Loucy (cell line): Measurements from ENCODE around the gene SLC28A2.

ENCODE experiments used
- H2AFZ ChIP-seq: fragments of 200-600 bp; sonication (generic); 2 replicates; pipeline ENCODE4 v1.6.0; 2016; ENCODE audit warnings: antibody characterized with exemption, mild to moderate bottlenecking, low read length, moderate library complexity
- H3F3A ChIP-seq: fragments of 200-600 bp; 2 replicates; pipeline ENCODE4 v1.6.0; 2016; ENCODE audit warnings: antibody characterized with exemption, low read depth, mild to moderate bottlenecking
- H3K27me3 ChIP-seq: fragments of 200-600 bp; sonication (generic); 2 replicates; pipeline ENCODE4 v1.6.1; 2014; ENCODE audit warnings: low read length, mild to moderate bottlenecking; ENCODE audit not compliant: insufficient read depth, poor library complexity, severe bottlenecking
- H3K36me3 ChIP-seq: fragments of 200-600 bp; sonication (generic); 2 replicates; pipeline ENCODE4 v1.6.1; 2016; ENCODE audit warnings: low read length; ENCODE audit not compliant: insufficient read depth
- H3K4me1 ChIP-seq: fragments of 200-600 bp; sonication (generic); 2 replicates; pipeline ENCODE4 v1.5.1; 2014; ENCODE audit warnings: low read length, mild to moderate bottlenecking; ENCODE audit not compliant: insufficient read depth, poor library complexity, severe bottlenecking
- H3K4me2 ChIP-seq: fragments of 200-600 bp; sonication (generic); 2 replicates; pipeline ENCODE4 v1.6.0; 2014; ENCODE audit warnings: antibody characterized with exemption, low read length, low read depth, mild to moderate bottlenecking; ENCODE audit not compliant: poor library complexity, severe bottlenecking
- H3K4me3 ChIP-seq: fragments of 200-600 bp; sonication (generic); 2 replicates; pipeline ENCODE4 v1.5.1; 2014; ENCODE audit warnings: low read length, mild to moderate bottlenecking, mixed read lengths; ENCODE audit not compliant: poor library complexity, severe bottlenecking
- H3K79me2 ChIP-seq: fragments of 200-600 bp; sonication (generic); 2 replicates; pipeline ENCODE4 v1.6.1; 2014; ENCODE audit warnings: low read length; ENCODE audit not compliant: insufficient read depth
- H3K9ac ChIP-seq: fragments of 200-600 bp; sonication (generic); 2 replicates; pipeline ENCODE4 v1.6.0; 2014; ENCODE audit warnings: mild to moderate bottlenecking, low read depth, low read length, moderate library complexity; ENCODE audit not compliant: poor library complexity, severe bottlenecking
- H3K9me2 ChIP-seq: fragments of 200-600 bp; sonication (generic); replicated peaks from 2 replicates; pipeline ENCODE4 v1.6.1; 2016; ENCODE audit warnings: low read depth, low read length, mixed read lengths
- H3K9me3 ChIP-seq: fragments of 200-600 bp; sonication (generic); 2 replicates; pipeline ENCODE4 v1.6.1; 2014; ENCODE audit warnings: mild to moderate bottlenecking, antibody characterized with exemption, low read length, low read depth; ENCODE audit not compliant: insufficient read depth
- H4K20me1 ChIP-seq: fragments of 200-600 bp; sonication (generic); 2 replicates; pipeline ENCODE4 v1.6.0; 2014; ENCODE audit warnings: antibody characterized with exemption, low read length, mild to moderate bottlenecking; ENCODE audit not compliant: insufficient read depth, poor library complexity, severe bottlenecking
- EZH2phosphoT487 ChIP-seq: fragments of 200-600 bp; IDR thresholded peaks from 2 replicates; pipeline ENCODE4 v1.6.1; 2018; ENCODE audit warnings: antibody characterized with exemption, mild to moderate bottlenecking, moderate library complexity, borderline replicate concordance
- TF ChIP-seq, protein P1 (sequence below): fragments of 200-600 bp; sonication (generic); conservative IDR thresholded peaks from 2 replicates; pipeline ENCODE4 v1.5.1; 2014; ENCODE audit warnings: mild to moderate bottlenecking, antibody characterized with exemption, low read length

SLC28A2 gene

GRCh38 chr15:45268135-45268534 is 16.1 kb downstream of the SLC28A2 start:
- Histone ChIP-seq H3K27me3 (no peaks in the 10 kb centered on the region), H2AFZ (no peak overlapping the region), H3K4me3 (no peak overlapping the region), H3K9me2 (no peaks in the 10 kb centered on the region), H3K79me2 (no peaks in the 10 kb centered on the region), H3K9me3 (no peaks in the 10 kb centered on the region), H3K9ac (no peak overlapping the region), H4K20me1 (no peaks in the 10 kb centered on the region), H3K4me2 (no peak overlapping the region), H3K36me3 (no peaks in the 10 kb centered on the region), H3F3A (no peaks in the 10 kb centered on the region), H3K4me1 (no peaks in the 10 kb centered on the region)
- TF ChIP-seq EZH2phosphoT487: no peak
- TF ChIP-seq, protein P1, sequence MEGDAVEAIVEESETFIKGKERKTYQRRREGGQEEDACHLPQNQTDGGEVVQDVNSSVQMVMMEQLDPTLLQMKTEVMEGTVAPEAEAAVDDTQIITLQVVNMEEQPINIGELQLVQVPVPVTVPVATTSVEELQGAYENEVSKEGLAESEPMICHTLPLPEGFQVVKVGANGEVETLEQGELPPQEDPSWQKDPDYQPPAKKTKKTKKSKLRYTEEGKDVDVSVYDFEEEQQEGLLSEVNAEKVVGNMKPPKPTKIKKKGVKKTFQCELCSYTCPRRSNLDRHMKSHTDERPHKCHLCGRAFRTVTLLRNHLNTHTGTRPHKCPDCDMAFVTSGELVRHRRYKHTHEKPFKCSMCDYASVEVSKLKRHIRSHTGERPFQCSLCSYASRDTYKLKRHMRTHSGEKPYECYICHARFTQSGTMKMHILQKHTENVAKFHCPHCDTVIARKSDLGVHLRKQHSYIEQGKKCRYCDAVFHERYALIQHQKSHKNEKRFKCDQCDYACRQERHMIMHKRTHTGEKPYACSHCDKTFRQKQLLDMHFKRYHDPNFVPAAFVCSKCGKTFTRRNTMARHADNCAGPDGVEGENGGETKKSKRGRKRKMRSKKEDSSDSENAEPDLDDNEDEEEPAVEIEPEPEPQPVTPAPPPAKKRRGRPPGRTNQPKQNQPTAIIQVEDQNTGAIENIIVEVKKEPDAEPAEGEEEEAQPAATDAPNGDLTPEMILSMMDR: peak; percentile 62

- H3F3A ChIP-seq: no peaks in the 10 kb centered on the region
- H3K4me2 ChIP-seq: no peak overlapping the region
- H3K4me3 ChIP-seq: no peak overlapping the region
- no peaks in the 10 kb centered on the region for H3K36me3 ChIP-seq
- H3K4me1 ChIP-seq: peaks cover 9% of the 10 kb centered on the region
- no peaks in the 10 kb centered on the region for H3K79me2 ChIP-seq
- TF ChIP-seq EZH2phosphoT487: no peak
- TF ChIP-seq, protein P1: no peak
- no peak overlapping the region for H2AFZ ChIP-seq
- no peaks in the 10 kb centered on the region for H4K20me1 ChIP-seq
- H3K9me3 ChIP-seq: no peaks in the 10 kb centered on the region
- H3K9me2 ChIP-seq: no peaks in the 10 kb centered on the region
- H3K27me3 ChIP-seq: no peaks in the 10 kb centered on the region
- no peak overlapping the region for H3K9ac ChIP-seq
Observed at GRCh38 chr15:45274636-45275380, 22.8 kb downstream of the SLC28A2 start.

DNA sequence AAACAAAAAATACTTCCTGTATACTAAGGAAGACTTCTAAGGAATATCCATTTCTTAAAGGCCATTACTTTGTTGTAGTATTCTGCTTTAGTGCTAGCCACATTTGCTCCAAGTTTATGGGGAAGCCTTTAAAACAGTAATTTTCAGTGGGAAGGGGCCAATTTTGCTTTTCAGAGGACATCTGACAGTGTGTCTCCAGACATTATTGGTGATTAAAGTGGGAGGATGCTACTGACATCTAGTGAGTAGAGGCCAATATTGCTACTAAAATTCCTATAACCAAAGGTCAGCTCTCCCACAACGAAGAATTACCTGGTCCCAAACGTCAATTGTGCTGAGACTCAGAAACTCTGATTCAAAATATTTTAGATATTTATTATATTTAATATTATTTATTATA is 24.8 kb downstream of the SLC28A2 start:
- no peaks in the 10 kb centered on the region for H3K27me3 ChIP-seq
- H3K9ac ChIP-seq: no peak overlapping the region
- H3K4me3 ChIP-seq: no peak overlapping the region
- TF ChIP-seq EZH2phosphoT487: no peak
- TF ChIP-seq, protein P1: peak; percentile 69
- H3K9me3 ChIP-seq: no peaks in the 10 kb centered on the region
- H3K9me2 ChIP-seq: no peaks in the 10 kb centered on the region
- H3K36me3 ChIP-seq: no peaks in the 10 kb centered on the region
- H3K79me2 ChIP-seq: no peaks in the 10 kb centered on the region
- peaks cover 15% of the 10 kb centered on the region for H3K4me1 ChIP-seq
- no peak overlapping the region for H3K4me2 ChIP-seq
- no peaks in the 10 kb centered on the region for H3F3A ChIP-seq
- no peaks in the 10 kb centered on the region for H4K20me1 ChIP-seq
- peak overlapping the region; percentile 87 for H2AFZ ChIP-seq
